Activated CD4-positive, alpha-beta memory T cell treated with anti-CD3 and anti-CD28 coated beads, Interleukin-2, amount 10 ng/mL, durations not matched to agents 7 days and 5 days (primary cell): ENCODE results near the gene RAB11FIP2. TPM values are rescaled to one million over a fixed set of nuclear protein-coding genes. Genes with fewer than 3 reads are reported as not detected.

Experiments used
- CTCF ChIA-PET: fragments of 350-600 bp; sonication (Branson Sonifier 250); formaldehyde crosslinking; loops from one replicate; lab custom pipeline; 2021; ENCODE audit warnings: antibody characterized with exemption, inconsistent platforms; lab: Charles Lee
- POLR2A ChIA-PET: fragments of 350-600 bp; sonication (Branson Sonifier 250); formaldehyde crosslinking; loops from one replicate; lab custom pipeline; 2021; ENCODE audit warnings: antibody characterized with exemption; lab: Charles Lee
- DNase-seq: peaks from one replicate; pipeline ENCODE4 v3.0.0-alpha.2; 2020
- H3K27ac Mint-ChIP-seq: one replicate; pipeline ENCODE4 v1.8.0; 2021; ENCODE audit warnings: mild to moderate bottlenecking, mixed read lengths
- H3K27me3 Mint-ChIP-seq: one replicate; pipeline ENCODE4 v1.8.0; 2021; ENCODE audit warnings: mixed read lengths
- H3K36me3 Mint-ChIP-seq: one replicate; pipeline ENCODE4 v1.8.0; 2021; ENCODE audit warnings: low read depth, mixed read lengths
- H3K4me1 Mint-ChIP-seq: one replicate; pipeline ENCODE4 v1.8.0; 2021; ENCODE audit warnings: mixed read lengths
- H3K4me3 Mint-ChIP-seq: one replicate; pipeline ENCODE4 v1.8.0; 2021; ENCODE audit warnings: mild to moderate bottlenecking, mixed read lengths
- H3K9me3 Mint-ChIP-seq: one replicate; pipeline ENCODE4 v1.8.0; 2021; ENCODE audit warnings: mixed read lengths
- total RNA-seq, 2 experiments: library from RNA; stranded (reverse); gene quantifications; one replicate each; pipeline ENCODE4 v1.2.3, GENCODE V29; 2021

The RAB11FIP2 gene
- total RNA-seq, 2 experiments from 2014 or later, result 10.7 to 12.0 TPM

GRCh38 chr10:118047157-118047719 lies 497 bp upstream of the RAB11FIP2 start:
- Mint-ChIP-seq H3K4me1 (peaks cover 31% of the 10 kb centered on the region), H3K27me3 (no peaks in the 10 kb centered on the region)
- no peak for DNase-seq

DNA sequence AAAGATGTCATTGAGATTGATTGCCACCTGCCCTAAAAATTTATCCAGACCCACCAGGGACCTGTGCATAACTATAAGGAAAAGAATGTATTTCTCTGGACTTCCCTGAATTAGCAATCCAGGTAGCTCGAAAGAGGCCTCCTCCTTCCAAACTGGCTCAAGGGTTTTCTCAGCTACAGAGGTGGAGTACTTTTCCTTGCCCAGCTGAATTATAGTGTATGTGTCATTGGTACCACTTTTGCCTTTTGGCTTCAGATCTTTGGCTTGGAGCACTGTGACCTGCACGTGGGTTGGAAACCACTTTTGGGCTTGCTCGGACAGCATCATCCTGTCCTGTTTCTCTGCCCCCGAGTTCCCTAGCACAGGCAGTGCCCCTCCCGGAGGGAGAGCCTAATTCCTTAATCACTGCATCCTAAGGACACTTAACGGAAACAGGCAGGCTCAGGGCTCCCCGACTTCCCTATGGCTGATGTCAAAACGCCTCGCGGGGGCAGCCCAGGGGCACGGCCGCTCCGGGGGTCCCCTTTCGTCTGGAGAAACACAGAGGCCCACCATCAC lies 825 bp downstream of the RAB11FIP2 start:
- Mint-ChIP-seq H3K9me3 (no peaks in the 10 kb centered on the region), H3K4me3 (peak overlapping the region; percentile 84), H3K36me3 (no peaks in the 10 kb centered on the region), H3K27me3 (no peaks in the 10 kb centered on the region), H3K4me1 (peaks cover 34% of the 10 kb centered on the region), H3K27ac (peak overlapping the region; percentile 70)
- ChIA-PET CTCF (no interaction called here), POLR2A (interaction anchor here (1.4 kb wide), 2 partner anchors 11 to 1826 kb away, joined by 3 to 4 read pairs; no protein-coding TSS in a partner anchor)
- peak; percentile 30 for DNase-seq

More at GRCh38 chr10:118047157-118047719, 497 bp upstream of the RAB11FIP2 start:
- H3K4me3 Mint-ChIP-seq, result peak overlapping the region; percentile 84
- no peaks in the 10 kb centered on the region for H3K9me3 Mint-ChIP-seq
- H3K27ac Mint-ChIP-seq, result no peak overlapping the region
- CTCF ChIA-PET, result no interaction called here
- no peaks in the 10 kb centered on the region for H3K36me3 Mint-ChIP-seq
- POLR2A ChIA-PET, result no interaction called here

- DNase-seq, result no peak
- CTCF ChIA-PET, result no interaction called here
- H3K27me3 Mint-ChIP-seq, result no peaks in the 10 kb centered on the region
- POLR2A ChIA-PET, result interaction anchor here (1.4 kb wide), 2 partner anchors 12 to 1827 kb away, joined by 3 to 4 read pairs; no protein-coding TSS in a partner anchor
- peaks cover 34% of the 10 kb centered on the region for H3K4me1 Mint-ChIP-seq
- no peaks in the 10 kb centered on the region for H3K9me3 Mint-ChIP-seq
- H3K4me3 Mint-ChIP-seq, result peak overlapping the region; percentile 84
- H3K36me3 Mint-ChIP-seq, result peaks cover 2% of the 10 kb centered on the region
- H3K27ac Mint-ChIP-seq, result no peak overlapping the region
Observed at GRCh38 chr10:118045158-118045836, 1.4 kb downstream of the RAB11FIP2 start.

GRCh38 chr10:118042827-118043242 lies 3.9 kb downstream of the RAB11FIP2 start:
- H3K27me3 Mint-ChIP-seq, result no peaks in the 10 kb centered on the region
- H3K4me1 Mint-ChIP-seq, result peaks cover 34% of the 10 kb centered on the region
- H3K9me3 Mint-ChIP-seq, result no peaks in the 10 kb centered on the region
- DNase-seq, result no peak
- no peak overlapping the region for H3K27ac Mint-ChIP-seq
- ChIA-PET POLR2A (no interaction called here), CTCF (no interaction called here)
- no peak overlapping the region for H3K4me3 Mint-ChIP-seq
- H3K36me3 Mint-ChIP-seq, result peaks cover 11% of the 10 kb centered on the region

DNA sequence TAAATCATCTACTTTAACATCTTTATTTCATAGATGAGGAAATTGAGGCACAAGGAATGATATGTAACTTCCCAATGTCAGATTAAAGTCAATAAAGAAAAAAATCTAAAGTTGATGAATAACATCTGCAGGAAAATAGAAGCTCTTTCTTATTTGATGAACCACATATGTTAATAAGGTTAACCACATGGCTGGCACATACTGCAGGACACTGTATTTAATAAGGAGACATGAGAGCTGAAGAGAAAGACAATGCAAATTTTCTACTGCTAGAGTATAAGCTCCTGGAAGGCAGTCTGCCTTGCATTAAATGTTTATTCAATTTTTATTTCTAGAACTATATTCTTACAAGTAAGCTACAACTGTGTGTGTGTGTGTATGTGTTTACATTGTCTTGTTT lies 4.4 kb downstream of the RAB11FIP2 start:
- DNase-seq, result no peak
- H3K4me3 Mint-ChIP-seq, result no peak overlapping the region
- ChIA-PET CTCF (no interaction called here), POLR2A (no interaction called here)
- H3K4me1 Mint-ChIP-seq, result peaks cover 29% of the 10 kb centered on the region
- no peaks in the 10 kb centered on the region for H3K9me3 Mint-ChIP-seq
- H3K36me3 Mint-ChIP-seq, result peaks cover 11% of the 10 kb centered on the region
- H3K27ac Mint-ChIP-seq, result no peak overlapping the region
- H3K27me3 Mint-ChIP-seq, result no peaks in the 10 kb centered on the region

DNA sequence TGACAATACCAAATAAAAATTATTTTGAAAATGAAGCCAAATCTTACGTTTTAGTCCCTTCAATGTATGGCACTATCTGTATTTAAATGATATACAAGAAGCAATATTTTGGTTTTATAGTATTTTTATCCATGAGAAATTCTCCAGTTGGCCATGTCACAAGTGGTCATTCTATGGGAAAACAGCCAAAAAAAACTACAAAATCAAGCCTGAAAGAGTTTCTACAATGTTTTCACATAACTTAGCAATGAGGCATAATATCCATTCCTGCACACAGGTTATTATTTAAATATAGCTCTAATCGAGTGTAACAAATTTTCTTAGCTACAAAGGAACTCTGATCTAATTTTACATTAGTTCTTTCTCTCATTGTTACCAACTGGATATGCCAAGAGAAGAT lies 5.4 kb downstream of the RAB11FIP2 start:
- Mint-ChIP-seq H3K36me3 (peaks cover 11% of the 10 kb centered on the region), H3K9me3 (no peaks in the 10 kb centered on the region), H3K4me1 (peaks cover 32% of the 10 kb centered on the region), H3K27ac (no peak overlapping the region), H3K27me3 (no peaks in the 10 kb centered on the region), H3K4me3 (no peak overlapping the region)
- CTCF ChIA-PET, result interaction anchor here (0.7 kb wide), 1 partner anchor 1194 kb away, joined by 3 read pairs; no protein-coding TSS in a partner anchor
- no peak for DNase-seq
- POLR2A ChIA-PET, result no interaction called here

- ChIA-PET POLR2A (no interaction called here), CTCF (no interaction called here)
- H3K27me3 Mint-ChIP-seq, result no peaks in the 10 kb centered on the region
- H3K9me3 Mint-ChIP-seq, result no peaks in the 10 kb centered on the region
- no peak for DNase-seq
- H3K27ac Mint-ChIP-seq, result no peak overlapping the region
- H3K4me1 Mint-ChIP-seq, result peaks cover 14% of the 10 kb centered on the region
- H3K36me3 Mint-ChIP-seq, result peaks cover 20% of the 10 kb centered on the region
- H3K4me3 Mint-ChIP-seq, result no peak overlapping the region
Observed at GRCh38 chr10:118036281-118036875, 10.4 kb downstream of the RAB11FIP2 start.

DNA sequence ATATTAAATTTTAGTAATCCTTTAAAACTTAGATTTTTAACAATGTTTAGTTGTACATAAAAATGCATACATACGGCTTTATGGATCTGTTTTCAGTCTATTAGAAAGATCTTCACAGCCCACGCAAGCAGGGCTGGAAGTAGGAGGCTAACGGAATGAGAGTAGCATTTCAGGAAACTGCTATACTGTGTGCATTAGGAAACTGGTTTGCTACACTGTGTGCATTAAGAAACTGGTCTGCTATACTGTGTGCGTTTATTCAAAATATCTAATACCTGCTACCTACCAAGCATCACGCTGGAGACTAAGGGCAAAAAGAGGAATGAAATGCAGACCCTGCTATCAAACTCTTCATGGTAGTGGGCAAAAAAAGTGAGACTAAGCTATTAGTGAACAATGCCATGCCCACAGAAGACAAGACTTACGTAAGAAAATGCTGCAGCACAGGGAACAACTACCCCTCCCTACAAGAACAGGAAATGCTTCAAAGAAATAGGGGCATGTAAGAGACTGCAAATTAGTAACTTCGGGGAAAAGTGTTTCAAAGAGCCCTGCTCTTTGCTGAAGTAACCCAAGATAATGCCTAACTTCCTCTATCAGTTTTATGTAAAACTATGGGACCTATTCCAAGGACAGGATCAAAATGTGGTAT lies 11.3 kb downstream of the RAB11FIP2 start:
- ChIA-PET POLR2A (no interaction called here), CTCF (no interaction called here)
- no peaks in the 10 kb centered on the region for H3K9me3 Mint-ChIP-seq
- H3K27ac Mint-ChIP-seq, result peak overlapping the region; percentile 19
- no peak overlapping the region for H3K4me3 Mint-ChIP-seq
- DNase-seq, result no peak
- H3K36me3 Mint-ChIP-seq, result peaks cover 22% of the 10 kb centered on the region
- H3K4me1 Mint-ChIP-seq, result peaks cover 14% of the 10 kb centered on the region
- H3K27me3 Mint-ChIP-seq, result no peaks in the 10 kb centered on the region

DNA sequence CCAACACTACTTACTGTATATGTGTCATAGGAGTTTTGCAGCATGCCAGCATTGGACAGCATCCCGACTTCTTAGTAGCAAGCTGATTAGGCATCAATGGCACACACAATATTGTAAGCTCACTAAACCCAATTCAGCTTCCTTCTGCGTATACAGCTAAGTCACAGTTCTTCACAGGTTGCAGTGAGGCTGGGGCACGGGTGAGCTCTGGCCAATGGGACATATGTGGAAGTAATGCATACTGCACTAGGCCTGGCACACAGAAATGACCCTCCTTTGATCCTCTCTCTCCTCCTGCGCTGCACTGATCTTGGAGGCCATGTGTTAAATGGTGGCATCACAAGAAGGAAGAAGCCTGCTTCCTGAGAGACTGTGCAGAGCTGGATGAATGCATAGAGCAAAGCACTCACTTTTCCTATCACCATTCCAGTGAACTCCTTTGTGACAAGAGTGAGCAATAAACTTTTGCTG lies 11.9 kb downstream of the RAB11FIP2 start:
- Mint-ChIP-seq H3K27me3 (no peaks in the 10 kb centered on the region), H3K9me3 (no peaks in the 10 kb centered on the region), H3K4me3 (no peak overlapping the region), H3K27ac (no peak overlapping the region), H3K36me3 (peaks cover 17% of the 10 kb centered on the region), H3K4me1 (peaks cover 14% of the 10 kb centered on the region)
- no peak for DNase-seq
- POLR2A ChIA-PET, result no interaction called here
- CTCF ChIA-PET, result no interaction called here

- H3K4me1 Mint-ChIP-seq, result peaks cover 19% of the 10 kb centered on the region
- no peaks in the 10 kb centered on the region for H3K27me3 Mint-ChIP-seq
- ChIA-PET CTCF (no interaction called here), POLR2A (no interaction called here)
- DNase-seq, result no peak
- H3K9me3 Mint-ChIP-seq, result no peaks in the 10 kb centered on the region
- peaks cover 16% of the 10 kb centered on the region for H3K36me3 Mint-ChIP-seq
- no peak overlapping the region for H3K4me3 Mint-ChIP-seq
- no peak overlapping the region for H3K27ac Mint-ChIP-seq
Observed at GRCh38 chr10:118033905-118034304, 12.8 kb downstream of the RAB11FIP2 start.

DNA sequence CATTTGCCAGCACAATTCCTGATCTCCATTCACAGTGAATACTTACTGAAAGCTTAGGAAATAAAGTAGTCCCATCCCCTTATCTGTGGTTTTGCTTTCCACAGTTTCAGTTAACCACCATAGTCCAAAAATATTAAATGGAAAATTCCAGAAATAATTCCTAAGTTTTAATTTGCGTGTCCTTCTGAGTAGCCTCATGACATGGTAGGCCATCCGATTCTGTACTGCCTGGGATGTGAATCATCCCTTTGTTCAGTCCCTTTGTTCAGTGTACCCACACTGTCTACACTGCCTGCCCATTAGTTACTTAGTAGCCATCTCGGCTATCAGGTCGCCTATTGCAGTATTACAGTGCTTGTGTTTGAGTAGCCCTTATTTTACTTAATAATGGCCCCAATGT lies 14.2 kb downstream of the RAB11FIP2 start:
- Mint-ChIP-seq H3K4me3 (no peak overlapping the region), H3K9me3 (no peaks in the 10 kb centered on the region), H3K27ac (no peak overlapping the region), H3K27me3 (no peaks in the 10 kb centered on the region), H3K4me1 (peaks cover 19% of the 10 kb centered on the region), H3K36me3 (peaks cover 14% of the 10 kb centered on the region)
- POLR2A ChIA-PET, result no interaction called here
- CTCF ChIA-PET, result no interaction called here
- no peak for DNase-seq

DNA sequence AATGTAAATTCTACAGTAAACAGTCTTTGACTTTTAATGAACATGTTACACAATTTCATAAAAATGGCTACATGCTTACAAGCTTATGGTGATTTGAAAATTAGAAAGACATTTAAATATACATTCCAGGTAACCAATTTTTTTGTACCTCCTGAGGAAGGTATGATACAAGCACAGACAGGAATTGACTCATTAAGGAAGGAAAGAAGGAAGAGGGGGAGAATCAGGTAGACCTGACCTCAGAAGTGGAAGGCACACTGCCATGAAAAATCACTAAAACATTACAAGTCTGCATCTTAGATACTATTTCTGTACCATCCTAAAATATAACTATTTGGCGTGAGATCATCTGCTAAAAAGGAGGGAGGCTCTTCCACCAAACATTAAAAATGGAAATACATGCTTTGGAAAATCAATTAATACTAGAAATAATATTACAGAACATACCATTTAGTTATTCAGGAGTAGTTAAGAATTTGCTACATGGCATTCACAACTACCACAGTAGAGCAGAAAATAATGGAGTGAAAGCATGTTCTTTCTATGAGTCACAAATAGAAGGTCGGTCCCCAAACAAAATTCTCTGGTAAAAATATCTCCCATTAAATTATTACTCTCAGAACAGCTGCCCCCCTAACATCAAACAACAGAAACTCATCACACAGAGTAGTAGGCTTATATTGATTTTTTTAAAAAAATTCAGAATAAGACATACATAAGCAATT lies 15.2 kb downstream of the RAB11FIP2 start:
- CTCF ChIA-PET, result no interaction called here
- Mint-ChIP-seq H3K36me3 (peaks cover 14% of the 10 kb centered on the region), H3K9me3 (no peaks in the 10 kb centered on the region), H3K27ac (no peak overlapping the region), H3K4me3 (no peak overlapping the region), H3K4me1 (peaks cover 14% of the 10 kb centered on the region), H3K27me3 (no peaks in the 10 kb centered on the region)
- no peak for DNase-seq
- POLR2A ChIA-PET, result no interaction called here
